NCI-H2029 (cell line): Measurements from ENCODE around the gene LRMDA.

Experiments
- DNase-seq: peaks from one replicate; lab custom pipeline; 2025; lab: John Stamatoyannopoulos, UW

Gene LRMDA

GRCh38 chr10:75956624-75957023 lies 525.2 kb downstream of the LRMDA start:
- no peak for DNase-seq

DNA sequence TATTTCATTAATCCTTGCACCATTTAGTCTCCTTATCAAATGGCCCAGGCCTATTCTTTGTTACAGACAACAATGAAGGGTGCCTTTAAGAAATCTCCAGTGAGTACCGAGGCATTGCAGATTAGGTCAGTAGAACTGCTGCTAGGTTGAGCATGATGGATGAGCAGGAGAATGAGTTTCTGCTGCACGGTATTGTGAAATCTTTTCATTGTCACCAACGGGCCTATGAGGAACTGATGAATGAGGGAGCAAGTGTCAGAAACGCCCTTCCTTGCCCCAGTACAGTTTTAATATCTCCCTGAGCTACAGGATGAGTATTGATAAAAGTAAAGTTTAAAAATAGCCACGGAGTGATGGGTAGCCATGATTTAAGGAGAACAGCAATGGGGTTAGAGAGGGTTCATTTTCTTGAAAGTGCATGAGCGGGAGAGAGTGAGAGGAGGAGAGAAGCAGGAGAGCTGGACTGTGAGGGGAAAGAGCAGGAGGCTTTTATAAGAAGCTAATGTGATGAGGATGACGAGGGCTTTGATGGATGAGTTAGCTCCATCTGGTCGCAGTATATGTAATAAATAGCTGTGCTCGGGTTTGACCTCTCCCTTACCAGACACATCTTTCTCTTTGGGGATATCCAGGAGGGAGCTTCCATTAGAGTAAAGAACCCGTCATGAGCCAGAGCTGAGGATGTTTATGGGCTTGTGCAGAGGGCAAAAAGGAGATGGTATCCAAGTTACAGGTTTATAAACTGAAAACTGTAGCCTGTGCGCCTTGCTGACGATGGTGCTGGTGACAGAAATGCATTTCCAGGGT lies 526.1 kb downstream of the LRMDA start:
- no peak for DNase-seq

- DNase-seq = no peak
These were observed 527.8 kb downstream of the LRMDA start for GRCh38 chr10:75959209-75959608.

- no peak for DNase-seq
These were observed 528.5 kb downstream of the LRMDA start for GRCh38 chr10:75959912-75960311.

DNA sequence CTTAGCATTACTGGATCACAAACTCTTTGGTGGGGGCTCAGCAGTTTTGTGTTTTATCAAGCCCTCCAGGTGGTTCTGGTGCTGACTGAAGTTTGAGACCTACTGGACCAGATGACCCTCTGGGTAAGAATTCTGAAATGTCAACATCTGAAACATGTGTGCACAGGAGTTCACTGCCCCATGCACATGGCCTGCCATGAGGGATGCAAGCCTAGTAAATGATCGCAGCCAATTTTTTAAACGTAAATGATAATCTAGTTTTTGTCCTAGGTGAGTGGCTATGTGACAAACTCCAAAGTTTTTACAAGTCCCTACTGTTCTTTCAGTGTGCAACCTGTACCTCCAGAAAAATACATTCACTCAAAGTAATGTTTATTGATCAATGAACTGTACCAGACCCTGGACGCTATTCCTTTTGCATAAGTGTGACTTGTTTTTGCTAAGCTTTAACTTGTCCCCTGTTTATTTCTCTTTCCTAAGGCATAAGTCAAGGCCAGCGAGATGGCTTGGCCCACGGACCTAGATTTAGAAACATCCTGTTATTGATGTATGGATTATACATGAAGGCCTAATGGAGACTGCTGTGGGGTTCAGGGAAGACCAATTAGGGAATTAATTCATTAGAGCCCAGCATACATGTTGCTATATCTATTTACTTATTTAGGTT lies 531.1 kb downstream of the LRMDA start:
- no peak for DNase-seq

DNA sequence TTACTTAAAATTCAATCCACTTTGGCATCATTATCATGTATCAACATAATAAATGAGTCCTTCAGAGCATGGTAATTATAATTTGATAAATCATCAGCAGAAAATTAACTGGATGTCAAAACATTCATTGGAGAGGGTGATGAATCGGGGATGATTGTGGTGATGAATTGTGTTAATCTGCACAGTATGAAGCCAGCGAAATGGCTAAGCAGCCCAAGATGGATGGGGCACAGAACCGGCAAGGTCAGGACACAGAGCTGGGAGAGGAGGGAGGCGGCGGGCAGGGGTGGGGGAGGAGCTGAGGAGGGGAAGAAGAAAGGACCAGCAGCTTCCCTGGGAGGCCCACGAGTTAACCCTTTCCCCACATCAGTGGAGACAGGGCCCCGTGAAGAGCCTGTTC lies 536.1 kb downstream of the LRMDA start:
- DNase-seq = no peak

DNA sequence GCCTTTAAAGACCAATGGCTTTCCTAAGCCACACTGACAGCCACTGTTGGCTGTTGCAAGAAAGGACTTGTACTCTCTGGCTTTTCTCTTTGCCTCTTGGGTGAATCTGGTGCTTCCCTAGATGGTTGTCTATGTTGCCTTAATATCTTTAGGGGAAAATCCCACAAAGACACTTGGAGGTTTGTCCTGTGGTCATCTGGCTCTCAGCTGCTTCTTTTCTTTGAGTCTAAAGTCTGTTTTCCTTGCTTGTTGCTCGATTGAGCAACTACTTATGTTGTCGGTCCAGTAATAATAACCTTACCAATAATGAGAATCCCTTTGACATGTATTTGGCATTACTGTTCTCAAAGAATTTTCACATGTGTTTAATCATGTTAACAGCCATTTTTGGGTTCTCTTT lies 537.6 kb downstream of the LRMDA start:
- no peak for DNase-seq

DNA sequence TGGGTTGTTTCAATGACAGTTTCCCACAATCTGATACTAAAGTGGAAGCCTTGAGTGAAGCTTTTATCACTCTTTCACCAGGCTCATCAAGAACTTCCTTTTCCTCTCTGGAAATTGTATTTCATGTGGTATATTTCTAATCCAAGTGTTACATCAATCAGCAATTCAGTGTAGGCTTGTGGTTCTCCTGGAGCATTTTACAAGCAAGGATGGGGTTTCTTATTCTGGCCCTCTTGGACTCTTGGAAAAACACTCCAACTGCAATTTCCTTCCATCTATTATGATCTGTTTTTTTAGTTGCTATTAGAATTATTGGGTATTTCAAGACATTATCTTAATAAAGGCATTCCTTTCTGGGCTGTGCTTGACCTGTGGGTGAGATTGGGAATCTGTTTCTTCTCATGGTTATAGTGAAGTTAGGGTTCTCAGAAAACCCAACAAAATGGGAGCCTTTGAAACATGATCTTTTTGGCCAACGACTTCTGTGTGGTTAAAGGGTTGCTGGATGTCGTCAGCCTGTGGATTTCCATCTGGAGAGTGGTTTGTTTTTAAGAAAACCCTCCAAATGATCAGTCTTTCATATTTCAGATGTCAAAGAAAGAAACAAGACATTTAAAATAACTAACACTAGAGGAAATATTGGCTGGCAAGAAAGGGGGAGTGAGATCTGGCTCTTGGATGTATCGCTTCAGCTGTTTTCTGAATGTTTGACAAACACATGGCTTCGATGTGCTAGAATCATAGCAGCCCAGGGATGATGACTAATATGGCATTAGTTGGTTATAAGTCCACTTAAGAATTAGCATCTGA lies 540.2 kb downstream of the LRMDA start:
- no peak for DNase-seq

DNA sequence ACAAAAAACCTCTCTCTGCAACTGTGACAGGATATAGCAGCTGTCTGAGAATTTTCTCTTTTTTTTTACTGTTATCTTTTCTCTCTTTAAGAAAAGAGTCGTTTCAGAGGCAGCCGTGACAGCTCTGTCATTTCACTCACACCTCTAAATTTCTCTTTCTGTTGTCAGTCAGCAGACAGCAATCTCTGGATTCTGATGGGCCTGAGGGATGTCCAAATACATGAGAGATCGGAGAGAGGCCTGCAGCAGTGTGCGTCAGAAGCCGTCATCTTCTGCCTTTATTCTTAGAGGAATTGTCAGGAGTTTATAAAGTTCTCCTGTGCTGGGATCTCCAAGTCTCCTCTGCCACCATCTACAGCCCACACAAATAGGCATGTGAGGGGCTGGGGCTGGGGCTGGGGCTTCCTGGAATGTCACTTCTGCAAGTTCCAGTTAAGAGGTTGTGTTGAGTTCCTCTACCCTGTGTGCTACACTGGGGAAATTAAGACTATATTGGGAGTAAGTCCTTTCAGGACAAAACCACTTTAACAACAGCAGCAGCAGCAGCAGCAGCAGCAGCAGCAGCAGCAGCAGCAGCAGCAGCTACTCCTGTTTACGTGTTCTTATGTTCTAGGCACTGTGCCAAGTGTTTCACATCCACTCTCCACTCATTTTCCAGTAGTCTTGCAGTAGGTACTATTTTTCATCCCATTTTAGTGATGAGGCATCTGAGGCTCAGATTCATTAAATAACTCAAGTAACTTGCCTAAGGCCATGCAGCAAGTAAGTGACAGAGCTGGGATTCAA lies 541.3 kb downstream of the LRMDA start:
- DNase-seq = no peak

- DNase-seq = no peak
These were observed 542.7 kb downstream of the LRMDA start for GRCh38 chr10:75974080-75974479.

DNA sequence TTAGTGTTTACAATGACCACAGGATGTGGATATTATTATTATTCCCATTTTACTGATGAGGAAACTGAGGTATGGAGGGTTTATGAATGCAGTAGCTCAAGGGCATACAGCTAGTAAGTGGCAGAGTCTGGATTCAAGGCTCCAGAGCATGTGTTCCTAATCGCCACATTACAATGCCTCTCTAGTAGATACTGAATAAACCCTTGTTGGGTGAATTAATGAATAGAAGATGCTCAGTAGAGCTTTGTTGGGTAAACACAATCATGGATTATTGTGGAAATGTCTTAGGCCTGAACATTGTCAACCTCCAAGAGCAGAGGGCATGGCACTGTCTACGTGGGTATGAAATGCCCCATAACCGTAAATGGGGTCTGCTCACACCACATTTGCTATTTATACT lies 545.3 kb downstream of the LRMDA start:
- DNase-seq = no peak

GRCh38 chr10:75977139-75977538 lies 545.7 kb downstream of the LRMDA start:
- DNase-seq = no peak

- no peak for DNase-seq
These were observed 546.8 kb downstream of the LRMDA start for GRCh38 chr10:75978213-75978612.

GRCh38 chr10:75980419-75981002 lies 549.1 kb downstream of the LRMDA start:
- no peak for DNase-seq

GRCh38 chr10:75982611-75983369 lies 551.4 kb downstream of the LRMDA start:
- DNase-seq = no peak

GRCh38 chr10:75984067-75984466 lies 552.6 kb downstream of the LRMDA start:
- DNase-seq = no peak

DNA sequence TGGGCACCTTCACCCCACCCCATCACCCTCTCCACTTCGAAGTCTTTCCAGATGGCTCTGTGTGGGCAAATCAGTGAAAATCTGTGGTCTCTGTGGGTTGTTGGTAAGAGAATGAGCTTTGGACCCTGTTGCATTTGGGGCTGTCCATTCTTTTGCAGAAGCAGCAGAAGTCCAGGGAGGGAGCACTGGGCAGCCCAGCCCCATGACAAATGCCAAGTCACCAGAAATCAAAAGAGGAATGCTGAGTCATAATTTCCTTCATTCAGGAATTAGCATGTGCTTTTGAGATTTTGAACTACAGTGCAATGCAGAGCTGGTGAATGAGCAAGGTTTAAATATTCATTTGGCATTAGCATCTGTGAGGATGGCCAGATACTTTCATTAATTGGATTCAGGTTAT lies 556.2 kb downstream of the LRMDA start:
- DNase-seq = no peak

DNA sequence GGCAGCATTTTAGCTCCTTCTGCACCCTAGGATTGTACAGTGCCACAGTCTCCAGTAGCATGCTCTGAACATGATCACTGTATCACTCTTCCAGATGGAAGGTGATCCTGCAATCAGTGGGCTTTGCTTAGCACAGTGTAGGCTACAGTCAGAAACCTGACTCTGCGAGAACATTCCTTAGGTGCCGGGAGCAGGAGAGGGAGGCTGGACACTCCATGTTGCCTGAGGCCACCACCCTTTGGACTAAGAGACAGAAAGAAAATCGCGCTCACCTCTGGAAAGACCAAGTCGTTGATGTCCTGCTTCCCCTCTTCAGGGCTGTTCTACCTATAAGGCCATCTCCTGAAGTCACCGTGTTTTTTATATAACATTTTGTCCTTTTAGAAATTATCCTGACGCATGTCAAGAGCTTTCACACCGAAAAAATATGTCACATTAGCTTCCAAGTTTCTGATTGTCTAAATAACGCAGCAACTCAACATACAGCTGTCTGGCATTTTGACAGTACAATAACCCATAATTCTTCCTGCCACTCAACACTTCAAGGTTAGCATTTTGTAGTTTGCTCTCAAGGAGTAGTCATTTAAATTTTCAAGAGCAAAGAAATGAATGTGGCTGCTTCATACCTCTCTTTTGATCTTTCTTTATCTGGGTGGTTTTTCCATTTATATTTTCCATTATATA lies 563.1 kb downstream of the LRMDA start:
- DNase-seq = no peak

GRCh38 chr10:75995041-75995430 lies 563.6 kb downstream of the LRMDA start:
- DNase-seq = no peak

GRCh38 chr10:75995720-75996119 lies 564.3 kb downstream of the LRMDA start:
- DNase-seq = no peak
